Skeletal muscle tissue (tissue), 4 donors: Measurements from ENCODE around the gene LINGO3. TPM values are rescaled to one million over a fixed set of nuclear protein-coding genes. Genes with fewer than 3 reads are reported as not detected.
A peak's percentile ranks its signal among the peaks of the same experiment; 100 is the strongest.

ENCODE experiments used
- H3K27ac ChIP-seq: one replicate; pipeline ENCODE4 v1.7.0; 2013; ENCODE audit warnings: mild to moderate bottlenecking, low read depth, low read length, inconsistent platforms
- H3K27me3 ChIP-seq, 3 donors: one replicate each; pipeline ENCODE4 v1.7.0; 2013; ENCODE audit warnings: low read length in 3 of 3; ENCODE audit not compliant: control insufficient read depth in 3 of 3, insufficient read depth in 3 of 3
- H3K36me3 ChIP-seq, 3 donors: one replicate each; pipeline ENCODE4 v1.7.0; 2013; ENCODE audit warnings: low read length in 3 of 3; ENCODE audit not compliant: control insufficient read depth in 3 of 3, insufficient read depth in 3 of 3
- H3K4me1 ChIP-seq, 3 donors: one replicate each; pipeline ENCODE4 v1.7.0; 2013; ENCODE audit warnings: low read length in 3 of 3, mild to moderate bottlenecking in 3 of 3; ENCODE audit not compliant: control insufficient read depth in 3 of 3, insufficient read depth in 3 of 3
- H3K4me3 ChIP-seq, 3 donors: one replicate each; pipeline ENCODE4 v1.7.0; 2013; ENCODE audit warnings: low read length in 3 of 3
- H3K9ac ChIP-seq, 3 donors: one replicate each; pipeline ENCODE4 v1.7.0; 2013; ENCODE audit warnings: low read length in 3 of 3, mild to moderate bottlenecking in 3 of 3, moderate library complexity in 2 of 3, low read depth in 1 of 3
- H3K9me3 ChIP-seq, 3 donors: one replicate each; pipeline ENCODE4 v1.7.0; 2013; ENCODE audit warnings: low read length in 3 of 3; ENCODE audit not compliant: control insufficient read depth in 3 of 3
- total RNA-seq: library from RNA; depleted of rRNA; stranded (reverse); fragments of >200 nt; gene quantifications from one replicate; pipeline ENCODE4 v1.2.3, GENCODE V29; 2014
- donor health status: Osteomylitis.

LINGO3 gene
- total RNA-seq, 1 donor from 2014 or later: not detected

DNA sequence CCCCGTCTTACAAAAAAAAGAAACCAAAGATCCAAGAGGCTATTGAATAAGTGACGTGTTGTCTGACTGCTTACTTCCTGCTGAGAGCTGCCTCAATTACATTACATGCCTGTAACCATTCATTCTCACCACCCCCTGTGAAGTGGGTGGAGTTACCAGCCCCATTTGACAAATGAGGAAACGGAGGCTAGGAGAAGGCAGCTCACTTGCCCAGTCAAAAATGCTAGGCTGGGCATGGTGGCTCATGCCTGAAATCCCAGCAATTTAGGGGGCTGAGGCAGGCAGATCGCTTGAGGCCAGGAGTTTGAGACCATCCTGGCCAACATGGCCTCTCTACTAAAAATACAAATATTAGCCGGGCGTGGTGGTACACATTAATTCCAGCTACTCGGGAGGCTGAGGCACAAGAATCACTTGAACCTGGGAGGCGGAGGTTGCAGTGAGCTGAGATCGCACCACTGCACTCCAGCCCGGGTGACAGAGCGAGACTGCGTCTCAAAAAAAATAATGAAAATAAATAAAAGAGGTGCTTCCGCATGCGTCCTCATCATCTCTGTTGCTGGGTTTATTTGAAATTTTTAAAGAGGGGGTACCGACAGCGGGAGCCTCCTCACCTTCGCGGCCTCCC is 19.9 kb upstream of the LINGO3 start:
- Histone ChIP-seq H3K9ac (peak overlapping the region; percentile 84 to 93 (median 89)), H3K27ac (peak overlapping the region; percentile 54), H3K4me1 (peaks cover 45 to 53% (median 49%) of the 10 kb centered on the region in 3 donors), H3K27me3 (no peaks in the 10 kb centered on the region), H3K4me3 (peak overlapping the region; percentile 89 to 94 (median 94)), H3K9me3 (no peaks in the 10 kb centered on the region), H3K36me3 (peaks cover 10 to 13% (median 11%) of the 10 kb centered on the region in 3 donors)

DNA sequence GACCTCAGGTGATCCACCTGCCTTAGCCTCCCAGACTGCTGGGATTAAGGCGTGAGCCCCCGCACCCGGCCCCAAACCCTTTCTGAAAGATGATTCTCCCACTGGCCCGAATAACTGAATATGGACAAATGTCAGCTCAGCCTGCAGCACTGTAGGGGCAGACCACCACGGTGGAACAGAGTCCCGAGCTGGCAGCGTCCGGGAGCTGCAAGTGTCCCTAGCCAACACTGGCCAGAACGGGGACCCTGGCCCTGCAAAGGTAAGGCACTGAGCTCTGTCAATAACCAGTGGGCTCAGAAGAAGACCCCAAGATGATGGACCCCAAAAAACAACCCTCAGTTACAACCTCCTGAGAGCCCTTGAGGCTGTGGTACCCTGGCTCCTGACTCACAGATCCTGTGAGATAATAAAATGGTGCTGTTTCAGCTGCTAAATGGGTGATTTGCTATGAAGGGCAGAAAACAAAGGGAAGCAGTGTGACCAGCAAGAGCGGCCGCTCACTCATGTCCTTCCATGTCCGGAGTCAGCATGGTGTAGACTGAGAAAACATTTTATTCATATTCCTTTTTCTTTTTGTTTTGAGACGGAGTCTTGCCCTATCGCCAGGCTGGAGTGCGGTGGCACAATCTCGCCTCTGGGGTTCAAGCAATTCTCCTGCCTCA is 18.9 kb upstream of the LINGO3 start:
- no peaks in the 10 kb centered on the region for H3K9me3 ChIP-seq
- peaks cover 36 to 44% (median 40%) of the 10 kb centered on the region in 3 donors for H3K4me1 ChIP-seq
- peak overlapping the region in 1 of 3 donors; percentile 33 for H3K9ac ChIP-seq
- no peaks in the 10 kb centered on the region for H3K27me3 ChIP-seq
- peaks cover 10 to 13% (median 11%) of the 10 kb centered on the region in 3 donors for H3K36me3 ChIP-seq
- H3K27ac ChIP-seq: no peak overlapping the region
- no peak overlapping the region for H3K4me3 ChIP-seq

DNA sequence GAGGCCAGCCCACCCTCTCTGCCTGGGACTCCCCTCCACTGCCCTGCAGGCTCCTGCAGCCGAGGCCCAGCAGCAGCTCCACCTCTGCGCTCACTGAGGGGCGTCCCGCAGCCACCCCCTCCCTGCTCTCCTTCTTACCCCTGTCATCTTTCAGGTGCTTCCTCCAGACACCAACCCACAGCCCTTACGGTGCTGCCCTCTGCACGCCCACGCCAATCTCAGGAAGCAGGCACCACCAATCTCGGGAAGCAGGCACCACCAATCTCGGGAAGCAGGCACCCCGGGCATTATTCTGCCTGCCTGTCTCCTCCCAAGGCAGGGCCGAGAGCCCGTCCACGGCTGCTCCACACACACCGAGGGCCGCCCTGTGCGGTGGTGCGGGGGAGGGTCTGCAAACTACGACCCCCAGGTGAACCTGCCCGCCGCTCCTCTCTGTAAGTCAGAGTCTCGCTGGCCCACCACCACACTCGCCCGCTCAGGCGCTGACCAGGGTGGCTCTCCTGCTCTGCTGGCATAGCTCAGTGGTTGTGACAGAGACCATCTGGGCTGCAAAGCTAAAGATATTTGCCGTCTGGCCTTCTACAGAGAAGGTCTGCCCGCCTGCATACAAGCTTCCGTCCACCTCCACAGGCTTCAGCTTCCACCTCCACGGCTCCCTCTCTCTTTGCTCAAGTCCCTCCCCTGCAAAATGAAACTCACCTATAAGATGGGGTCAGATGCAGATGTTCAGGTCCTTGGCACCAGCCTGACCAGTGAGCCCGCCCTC is 17.5 kb upstream of the LINGO3 start:
- Histone ChIP-seq H3K27ac (no peak overlapping the region), H3K4me3 (no peak overlapping the region), H3K9me3 (no peaks in the 10 kb centered on the region), H3K4me1 (peaks cover 22 to 31% (median 28%) of the 10 kb centered on the region in 3 donors), H3K27me3 (no peaks in the 10 kb centered on the region), H3K9ac (peak overlapping the region in 1 of 3 donors; percentile 8), H3K36me3 (peaks cover 10 to 13% (median 13%) of the 10 kb centered on the region in 3 donors)

DNA sequence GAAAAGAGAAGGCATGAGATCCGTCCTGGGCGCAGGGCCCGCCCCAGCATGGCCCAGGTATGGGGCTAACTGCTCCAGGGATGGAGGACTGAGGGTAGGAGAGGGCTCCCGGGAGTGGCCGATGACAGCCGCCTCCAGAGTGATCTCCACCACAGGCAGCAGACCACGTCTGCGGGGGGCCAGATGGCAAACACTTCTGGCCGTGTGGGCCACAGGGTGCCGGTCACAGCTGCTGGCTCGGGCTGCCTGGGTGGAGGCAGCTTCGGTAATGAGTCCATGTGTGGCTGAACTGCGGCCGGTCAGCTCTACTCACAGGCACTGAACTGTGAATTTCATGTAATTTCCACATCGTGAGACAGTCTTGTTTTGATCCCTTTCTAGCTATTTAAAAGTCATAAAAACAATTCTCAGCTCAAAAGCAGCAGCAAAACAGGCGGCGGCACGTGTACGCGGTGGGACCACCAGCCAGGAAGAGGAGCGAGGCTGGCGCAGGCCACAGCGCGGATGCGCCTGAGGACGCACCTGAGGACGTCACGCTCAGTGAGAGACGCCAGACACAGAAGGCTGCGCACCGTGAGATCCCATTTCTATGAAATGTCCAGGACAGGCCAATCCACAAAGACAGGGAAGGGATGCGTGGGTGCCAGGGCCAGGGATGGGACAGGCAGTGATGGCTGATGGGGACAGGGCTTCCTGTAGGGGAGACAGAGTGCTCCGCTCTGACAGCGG is 16.4 kb upstream of the LINGO3 start:
- H3K9ac ChIP-seq: no peak overlapping the region
- no peaks in the 10 kb centered on the region for H3K27me3 ChIP-seq
- no peak overlapping the region for H3K27ac ChIP-seq
- peaks cover 15 to 21% (median 19%) of the 10 kb centered on the region in 3 donors for H3K4me1 ChIP-seq
- peaks cover 10 to 13% (median 13%) of the 10 kb centered on the region in 3 donors for H3K36me3 ChIP-seq
- H3K4me3 ChIP-seq: no peak overlapping the region
- H3K9me3 ChIP-seq: no peaks in the 10 kb centered on the region

DNA sequence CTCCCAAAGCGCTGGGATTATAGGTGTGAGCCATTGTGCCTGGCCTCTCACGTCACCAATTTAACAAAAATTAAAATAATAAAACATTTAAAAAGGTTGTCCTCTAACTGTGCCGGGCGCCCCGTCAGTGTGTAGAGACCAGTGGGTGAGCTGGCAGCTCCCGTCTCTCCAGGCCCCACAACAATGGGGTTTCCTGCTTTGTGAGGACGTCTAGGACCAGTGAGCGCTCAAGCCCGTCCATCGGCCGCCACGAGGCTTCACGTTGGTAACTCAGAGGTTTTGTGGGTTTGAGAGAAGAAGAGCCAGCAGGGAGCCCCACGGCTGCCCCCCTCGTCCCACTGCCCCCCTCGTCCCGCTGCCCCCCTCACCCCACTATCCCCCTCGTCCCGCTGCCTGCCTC is 15.8 kb upstream of the LINGO3 start:
- no peak overlapping the region for H3K27ac ChIP-seq
- peaks cover 10 to 13% (median 13%) of the 10 kb centered on the region in 3 donors for H3K36me3 ChIP-seq
- H3K4me1 ChIP-seq: peaks cover 11 to 17% (median 16%) of the 10 kb centered on the region in 3 donors
- no peaks in the 10 kb centered on the region for H3K9me3 ChIP-seq
- no peak overlapping the region for H3K4me3 ChIP-seq
- H3K27me3 ChIP-seq: no peaks in the 10 kb centered on the region
- H3K9ac ChIP-seq: no peak overlapping the region

DNA sequence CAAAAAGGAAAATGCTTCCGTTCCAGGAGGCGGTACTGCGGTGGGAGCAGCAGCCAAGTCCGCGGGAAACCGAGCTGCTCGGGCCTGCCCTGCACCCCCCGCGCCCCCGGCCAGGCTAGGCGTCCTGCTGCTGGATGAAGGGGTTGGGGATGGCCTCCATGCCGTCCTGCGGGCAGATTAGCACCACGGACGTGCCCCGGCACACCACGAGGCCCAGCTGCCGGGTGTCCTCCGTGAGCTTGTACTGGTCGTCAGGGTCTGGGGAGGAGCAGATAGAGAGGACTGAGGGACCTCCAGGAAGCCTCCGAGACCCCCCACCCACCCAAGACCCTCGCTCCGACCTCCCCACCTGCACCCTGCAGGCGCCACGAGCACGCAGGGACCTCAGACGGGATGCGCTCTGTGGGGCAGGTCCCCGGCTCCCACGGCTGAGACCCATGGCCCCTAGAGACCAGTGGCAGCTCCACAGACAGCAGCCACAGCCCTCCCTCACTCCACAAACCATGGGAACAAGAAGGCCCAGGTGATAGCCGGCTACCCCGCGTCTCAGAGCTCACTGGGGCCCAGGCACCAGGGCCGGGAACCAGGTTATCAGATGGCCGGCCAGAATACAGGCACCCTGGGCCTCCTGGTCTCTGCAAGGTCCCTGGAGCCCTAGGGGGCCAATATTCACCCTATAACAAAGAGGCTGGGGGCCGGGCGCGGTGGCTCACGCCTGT is 13.8 kb upstream of the LINGO3 start:
- H3K9me3 ChIP-seq: no peaks in the 10 kb centered on the region

DNA sequence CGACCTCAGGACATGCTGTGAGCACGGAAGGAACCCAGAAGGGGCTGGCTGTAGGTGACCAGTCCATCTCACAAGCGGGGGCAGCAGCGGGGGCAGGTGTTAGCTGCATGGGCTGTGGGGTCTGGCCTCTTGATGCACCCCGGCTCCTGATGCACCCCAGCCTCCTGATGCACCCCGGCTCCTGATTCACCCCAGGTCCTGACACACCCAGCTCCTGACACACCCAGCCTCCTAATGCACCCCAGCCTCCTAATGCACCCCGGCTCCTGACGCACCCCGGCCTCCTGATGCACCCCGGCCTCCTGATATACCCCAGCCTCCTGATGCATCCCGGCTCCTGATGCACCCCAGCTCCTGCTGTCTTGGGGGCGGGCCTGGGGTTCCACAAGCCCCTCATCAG is 13.0 kb upstream of the LINGO3 start:
- Histone ChIP-seq H3K4me3 (no peak overlapping the region), H3K4me1 (peaks cover 0 to 4% (median 3%) of the 10 kb centered on the region in 3 donors), H3K9me3 (no peaks in the 10 kb centered on the region), H3K27ac (no peak overlapping the region), H3K9ac (no peak overlapping the region), H3K27me3 (no peaks in the 10 kb centered on the region), H3K36me3 (peaks cover 6 to 13% (median 13%) of the 10 kb centered on the region in 3 donors)

More for the DNA sequence above, 13.8 kb upstream of the LINGO3 start:
- Histone ChIP-seq H3K4me3 (no peak overlapping the region), H3K4me1 (peaks cover 0 to 7% (median 4%) of the 10 kb centered on the region in 3 donors), H3K36me3 (peaks cover 8 to 13% (median 13%) of the 10 kb centered on the region in 3 donors), H3K9ac (no peak overlapping the region), H3K27me3 (no peaks in the 10 kb centered on the region), H3K27ac (no peak overlapping the region)

DNA sequence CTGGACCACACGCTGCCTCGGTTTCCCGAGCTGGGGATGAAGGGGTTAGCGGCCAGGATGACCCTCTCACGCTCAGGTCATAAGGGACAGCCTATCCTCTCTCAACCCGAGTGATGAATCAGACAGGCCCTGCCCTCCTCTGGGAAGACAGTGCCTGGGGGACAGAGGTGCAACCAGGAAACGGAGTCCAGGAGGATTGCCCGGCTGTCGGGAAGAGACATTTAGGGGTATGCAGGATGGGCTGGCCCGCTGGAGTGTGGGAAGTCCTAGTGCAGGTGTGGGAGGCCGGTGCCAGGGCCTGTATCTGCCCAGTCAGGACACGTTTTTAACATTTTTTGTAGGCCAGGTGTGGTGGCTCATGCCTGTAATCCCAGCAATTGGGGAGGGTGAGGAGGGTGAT is 12.1 kb upstream of the LINGO3 start:
- peaks cover 0 to 4% (median 0%) of the 10 kb centered on the region in 3 donors for H3K27me3 ChIP-seq
- no peak overlapping the region for H3K4me3 ChIP-seq

DNA sequence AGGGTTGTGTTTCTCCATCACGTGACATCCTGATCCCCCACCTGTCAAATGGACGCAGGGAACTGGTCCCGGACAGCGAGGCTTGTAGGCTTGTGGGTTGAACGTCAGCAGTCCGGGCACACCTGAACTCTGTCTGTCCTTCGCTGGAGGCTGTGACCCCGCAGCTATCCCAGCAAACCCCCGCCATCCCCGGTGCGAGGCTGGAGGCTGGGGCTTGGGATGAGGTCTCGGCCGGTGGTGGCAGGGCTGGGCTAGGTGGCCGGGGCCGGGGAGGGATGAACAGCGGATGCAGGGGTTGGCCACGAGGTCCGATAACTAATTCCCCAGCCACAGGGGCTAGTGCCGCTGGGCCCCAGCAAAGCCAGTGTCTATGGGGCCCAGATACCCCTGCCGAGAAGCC is 11.6 kb upstream of the LINGO3 start:
- Histone ChIP-seq H3K4me1 (peaks cover 0 to 3% (median 3%) of the 10 kb centered on the region in 3 donors), H3K27me3 (peaks cover 0 to 4% (median 0%) of the 10 kb centered on the region in 3 donors), H3K9me3 (no peaks in the 10 kb centered on the region), H3K27ac (no peak overlapping the region), H3K9ac (no peak overlapping the region), H3K36me3 (peaks cover 3 to 11% (median 9%) of the 10 kb centered on the region in 3 donors), H3K4me3 (no peak overlapping the region)

More for the DNA sequence above, 12.1 kb upstream of the LINGO3 start:
- Histone ChIP-seq H3K9me3 (no peaks in the 10 kb centered on the region), H3K9ac (no peak overlapping the region), H3K4me1 (peaks cover 0 to 3% (median 3%) of the 10 kb centered on the region in 3 donors), H3K27ac (no peak overlapping the region), H3K36me3 (peaks cover 3 to 13% (median 10%) of the 10 kb centered on the region in 3 donors)
